ENCODE measurements around the gene PCSK2. TPM values are rescaled to one million over a fixed set of nuclear protein-coding genes. Genes with fewer than 3 reads are reported as not detected.

Gene PCSK2
- total and polyA plus RNA-seq, 2 of the 8 experiments (the other 6 are each of a cell fraction or from before 2014, with no cell fraction given), result 1.9 to 4.2 TPM

GRCh38 chr20:17357238-17357637 lies 130.4 kb downstream of the PCSK2 start:
- TF ChIP-seq RXRA (IDR thresholded peaks at IDR 0.05; ENCODE audit: insufficient read depth, low read depth, low read length) (no peak), MAX (IDR thresholded peaks at IDR 0.05) (no peak), RFX5 (IDR thresholded peaks at IDR 0.05; ENCODE audit: borderline replicate concordance, low read depth, low read length) (no peak), E2F6 (IDR thresholded peaks at IDR 0.05) (no peak), ATF3 (IDR thresholded peaks at IDR 0.05; ENCODE audit: insufficient read depth, low read depth, low read length) (no peak), PHF8 (conservative IDR thresholded peaks at IDR 0.05; ENCODE audit: low read depth, low read length) (no peak), SAP30 (IDR thresholded peaks at IDR 0.05; ENCODE audit: insufficient read depth, insufficient replicate concordance, low read length) (no peak), SIN3A (conservative IDR thresholded peaks at IDR 0.05 in 1 of 2, IDR thresholded peaks at IDR 0.05 in 1 of 2; ENCODE audit: low read depth in 1 of 2, low read length in 2 of 2) (no peak), TCF12 (IDR thresholded peaks at IDR 0.05; ENCODE audit: low read depth, low read length) (no peak), POLR2AphosphoS5 (IDR thresholded peaks at IDR 0.05; ENCODE audit: low read depth, low read length) (no peak)
- Histone ChIP-seq H3K23me2 (ENCODE audit: low read depth, low read length) (no peaks in the 10 kb centered on the region), H3K79me2 (ENCODE audit: control insufficient read depth in 1 of 2, insufficient read depth in 2 of 2, low read length in 2 of 2) (no peaks in the 10 kb centered on the region), H3K18ac (ENCODE audit: extremely low read depth, low read length) (no peak overlapping the region), H4K20me1 (replicated peaks in 1 of 2; ENCODE audit: control insufficient read depth in 1 of 2, insufficient read depth in 2 of 2, low read length in 2 of 2) (no peaks in the 10 kb centered on the region), H2AFZ (ENCODE audit: low read length) (no peak overlapping the region), H3K4ac (replicated peaks; ENCODE audit: insufficient read length, low read depth, low read length) (no peak overlapping the region), H3K4me2 (ENCODE audit: insufficient read depth in 1 of 2, low read depth in 2 of 2, low read length in 2 of 2) (no peak overlapping the region), H3K56ac (replicated peaks; ENCODE audit: insufficient read length, low read depth, low read length) (no peak overlapping the region), H4K91ac (replicated peaks; ENCODE audit: insufficient read length, low read length) (no peak overlapping the region), H3K36me3 (ENCODE audit: control insufficient read depth in 2 of 4, insufficient read depth in 4 of 4, low read length in 3 of 4) (no peaks in the 10 kb centered on the region), H2BK20ac (ENCODE audit: low read length) (no peak overlapping the region), H3K4me3 (ENCODE audit: extremely low read depth in 1 of 4, insufficient read depth in 2 of 4, low read depth in 3 of 4, low read length in 4 of 4) (no peak overlapping the region), H4K8ac (ENCODE audit: extremely low read depth, insufficient read depth, low read length) (no peak overlapping the region), H2BK120ac (replicated peaks; ENCODE audit: low read depth, low read length) (no peak overlapping the region), H2AK5ac (ENCODE audit: low read depth, low read length) (no peak overlapping the region), H2BK12ac (ENCODE audit: low read depth, low read length) (no peak overlapping the region), H3K23ac (ENCODE audit: insufficient read length) (no peak overlapping the region), H2BK15ac (ENCODE audit: low read length) (no peak overlapping the region), H3K9me3 (ENCODE audit: insufficient read depth in 2 of 2, low read depth in 1 of 2, low read length in 1 of 2) (no peaks in the 10 kb centered on the region), H3K27ac (ENCODE audit: low read depth, low read length) (no peak overlapping the region), H3K4me1 (replicated peaks in 1 of 4; ENCODE audit: control insufficient read depth in 3 of 4, insufficient read depth in 4 of 4, low read length in 3 of 4) (no peaks in the 10 kb centered on the region), H3K14ac (ENCODE audit: insufficient read length) (no peak overlapping the region), H2BK5ac (ENCODE audit: low read depth, low read length) (no peak overlapping the region), H4K5ac (ENCODE audit: insufficient read length, low read depth, low read length) (no peak overlapping the region), H3K9ac (replicated peaks in 1 of 4; ENCODE audit: extremely low read depth in 1 of 4, low read depth in 3 of 4, low read length in 3 of 4) (no peak overlapping the region), H3K79me1 (ENCODE audit: low read depth, low read length) (no peaks in the 10 kb centered on the region), H3K27me3 (replicated peaks in 1 of 4; ENCODE audit: control insufficient read depth in 3 of 4, extremely low read depth in 1 of 4, insufficient read depth in 3 of 4, low read length in 3 of 4) (no peaks in the 10 kb centered on the region)
- 95% methylated on average over 2 of the region's 2 CpGs; no CpG with 5 or more reads in 1 of the 2 experiments for WGBS, 2 experiments (ENCODE audit: extremely low coverage in 1 of 2, insufficient coverage in 1 of 2, insufficient read length in 1 of 2, insufficient replicate concordance in 2 of 2, low coverage in 1 of 2, low lambda C conversion rate in 2 of 2, missing lambda C conversion rate in 1 of 2)
- DNase-seq (ENCODE audit: low read depth in 1 of 2, low spot score in 2 of 2), result no peak
- no peak for FAIRE-seq
- ChIA-PET CTCF (ENCODE audit: partially characterized antibody) (interaction anchor here (1.0 kb wide), 1 partner anchor 14 kb away, joined by 4 read pairs; no protein-coding TSS in a partner anchor), POLR2A (ENCODE audit: partially characterized antibody) (no interaction called here)

Measured in H1 (cell line).